ENCODE results near the gene NFKBIB. TPM values are rescaled to one million over a fixed set of nuclear protein-coding genes. Genes with fewer than 3 reads are reported as not detected.

NFKBIB gene
- polyA plus RNA-seq, 3 donors, result 17.5 to 38.2 (median 24.7) TPM

DNA sequence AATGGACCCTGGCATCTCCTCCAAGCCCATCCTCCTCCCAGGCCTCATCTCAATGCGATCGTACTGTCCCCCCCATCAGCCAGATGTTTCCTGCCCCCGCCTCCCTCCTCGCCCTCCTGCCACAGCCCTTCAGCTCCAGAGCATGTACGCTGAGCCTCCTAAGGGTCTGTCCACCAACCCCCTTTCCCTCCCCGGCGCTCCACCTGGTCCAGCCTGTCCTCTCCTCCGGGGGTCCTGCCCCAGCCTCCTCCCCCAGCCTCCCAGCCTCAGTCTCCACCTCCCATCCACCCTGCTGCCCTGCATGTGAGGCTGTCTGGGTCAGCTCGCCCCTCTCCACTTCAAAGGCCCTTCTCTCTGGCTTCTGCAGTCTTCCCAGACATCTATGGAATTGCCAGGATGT lies 4.8 kb upstream of the NFKBIB start:
- 56 to 84% (median 56%) methylated on average over 9 of the region's 9 CpGs for WGBS, 3 donors
- no peak overlapping the region for H3K27ac ChIP-seq (ENCODE audit: low read depth, low read length)

DNA sequence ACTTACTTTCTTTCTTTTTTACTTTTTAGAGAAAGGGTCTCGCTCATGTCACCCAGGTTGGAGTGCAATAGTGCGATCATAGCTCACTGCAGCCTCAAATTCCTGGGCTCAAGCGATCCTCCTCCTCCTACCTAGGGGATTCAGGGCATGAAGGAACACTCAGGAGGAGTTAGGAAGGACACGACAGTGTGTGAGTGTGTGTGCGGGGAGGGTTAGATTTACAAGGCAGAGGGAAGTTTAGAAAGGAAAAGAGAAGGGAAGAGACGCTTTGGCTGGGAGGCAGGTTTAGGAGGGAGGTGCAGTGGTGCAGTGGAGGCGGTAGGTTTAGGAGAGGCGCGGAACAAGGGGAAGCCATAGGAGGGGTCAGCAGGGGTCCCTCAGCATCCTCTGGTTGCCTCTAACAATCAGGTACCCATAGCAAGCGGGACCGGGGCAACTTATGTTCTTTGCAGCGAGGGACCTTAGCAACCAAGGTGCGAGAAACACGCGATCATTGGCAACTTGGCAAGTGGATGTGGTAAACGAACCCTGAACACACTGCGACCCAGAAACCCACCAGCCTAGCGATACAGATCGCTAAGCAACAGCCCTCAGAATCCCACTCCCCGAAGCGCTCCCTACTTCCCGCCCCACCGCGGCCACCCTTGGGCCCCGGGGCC lies 852 bp upstream of the NFKBIB start:
- 7 to 8% (median 7%) methylated on average over 23 to 25 of the region's 25 CpGs for WGBS, 3 donors
- H3K27ac ChIP-seq (ENCODE audit: low read depth, low read length), result peak overlapping the region; percentile 4

DNA sequence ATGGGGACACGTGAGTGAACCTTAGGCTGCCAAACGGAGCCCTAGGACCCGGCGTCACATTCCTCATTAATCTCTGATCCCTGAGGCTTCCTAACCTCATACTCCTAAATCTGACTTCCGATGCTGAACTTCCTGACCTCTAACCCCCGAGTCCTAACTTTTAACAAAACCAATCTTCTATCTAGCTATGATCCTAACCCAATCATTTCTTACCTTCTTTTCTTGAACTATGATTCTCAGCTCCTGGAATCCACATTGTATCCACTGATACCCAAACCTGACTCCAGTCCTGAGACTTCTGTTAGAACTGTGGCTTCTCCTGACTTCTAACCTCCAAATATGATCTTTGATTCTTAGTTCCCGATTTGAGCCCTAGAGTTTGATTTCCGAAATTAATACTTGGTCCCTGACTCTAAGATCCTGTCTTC lies 447 bp downstream of the NFKBIB start:
- WGBS, 3 donors, result 2% methylated on average over 8 of the region's 8 CpGs
- peak overlapping the region; percentile 48 for H3K27ac ChIP-seq (ENCODE audit: low read depth, low read length)

DNA sequence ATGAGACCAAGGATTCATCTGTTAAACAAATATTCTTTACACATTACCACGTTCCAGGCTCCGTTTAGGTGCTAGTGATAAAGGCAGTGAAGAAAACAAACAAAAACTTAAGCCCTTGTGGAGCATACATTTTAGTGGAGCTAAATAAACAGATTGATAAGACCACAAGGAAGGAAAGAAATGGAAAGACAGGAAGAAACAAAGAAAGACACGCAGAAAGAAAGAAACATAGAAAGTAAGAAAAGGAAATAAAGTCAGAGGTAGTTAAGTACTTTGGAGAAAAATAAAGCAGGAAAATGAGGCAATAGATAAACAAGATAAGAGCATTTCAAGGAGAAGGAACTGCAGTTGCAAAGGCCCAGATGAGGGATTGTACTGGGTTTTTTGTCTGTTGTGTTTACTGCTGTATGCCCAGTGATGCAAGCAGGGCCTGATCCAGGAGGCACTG lies 998 bp downstream of the NFKBIB start:
- H3K27ac ChIP-seq (ENCODE audit: low read depth, low read length), result no peak overlapping the region

DNA sequence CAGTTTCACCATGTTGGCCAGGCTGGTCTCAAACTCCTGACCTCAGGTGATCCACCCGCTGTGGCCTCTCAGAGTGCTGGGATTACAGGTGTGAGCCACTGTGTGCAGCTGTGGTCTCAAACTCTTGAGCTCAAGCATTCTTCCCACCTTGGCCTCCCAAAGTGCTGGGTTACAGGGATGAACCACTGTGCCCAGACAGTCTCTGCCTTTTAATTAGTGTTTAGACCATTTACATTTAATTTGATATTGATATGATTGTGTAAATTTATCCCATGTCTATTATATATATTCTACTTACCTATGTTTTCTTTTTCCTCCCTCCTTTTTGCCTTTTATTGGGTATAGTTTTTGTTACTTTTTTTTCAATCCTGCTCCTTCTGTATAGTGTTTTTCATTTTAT lies 1.9 kb downstream of the NFKBIB start:
- no peak overlapping the region for H3K27ac ChIP-seq (ENCODE audit: low read depth, low read length)
- WGBS, 3 donors, result 89 to 100% (median 98%) methylated on average over 1 of the region's 1 CpG

More for the DNA sequence above, 998 bp downstream of the NFKBIB start:
- 16 to 33% (median 31%) methylated on average over 3 of the region's 3 CpGs for WGBS, 3 donors

DNA sequence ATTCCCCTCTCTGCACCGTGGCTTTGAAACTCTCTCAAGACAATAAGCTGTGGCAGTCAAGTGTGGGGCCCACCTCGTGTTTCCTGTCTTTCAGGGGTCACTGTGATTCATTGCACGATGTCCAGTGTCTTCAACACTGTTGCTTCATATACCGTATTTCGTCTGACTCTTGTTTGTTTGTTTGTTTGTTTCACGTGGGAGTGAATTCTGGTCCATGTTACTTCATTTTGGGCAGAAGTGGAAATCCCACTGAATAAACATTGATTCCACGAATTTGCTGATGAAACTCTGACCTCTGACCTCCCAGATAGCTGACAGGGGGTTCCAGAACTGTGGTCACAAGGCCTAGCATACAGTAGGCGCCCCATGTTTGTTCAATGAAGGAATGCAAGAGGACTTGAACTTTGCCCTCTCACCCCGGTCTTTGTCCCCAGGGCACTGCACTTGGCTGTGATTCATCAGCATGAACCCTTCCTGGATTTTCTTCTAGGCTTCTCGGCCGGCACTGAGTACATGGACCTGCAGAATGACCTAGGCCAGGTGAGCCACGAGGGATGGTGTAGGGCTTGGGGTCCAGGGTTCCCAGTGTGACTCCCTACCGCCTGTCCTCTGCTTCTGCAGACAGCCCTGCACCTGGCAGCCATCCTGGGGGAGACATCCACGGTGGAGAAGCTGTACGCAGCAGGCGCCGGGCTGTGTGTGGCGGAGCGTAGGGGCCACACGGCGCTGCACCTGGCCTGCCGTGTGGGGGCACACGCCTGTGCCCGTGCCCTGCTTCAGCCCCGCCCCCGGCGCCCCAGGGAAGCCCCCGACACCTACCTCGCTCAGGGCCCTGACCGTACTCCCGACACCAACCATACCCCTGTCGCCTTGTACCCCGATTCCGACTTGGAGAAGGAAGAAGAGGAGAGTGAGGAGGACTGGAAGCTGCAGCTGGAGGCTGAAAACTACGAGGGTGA lies 5.1 kb downstream of the NFKBIB start:
- H3K27ac ChIP-seq (ENCODE audit: low read depth, low read length), result no peak overlapping the region
- WGBS, 3 donors, result 86 to 88% (median 86%) methylated on average over 35 of the region's 35 CpGs

DNA sequence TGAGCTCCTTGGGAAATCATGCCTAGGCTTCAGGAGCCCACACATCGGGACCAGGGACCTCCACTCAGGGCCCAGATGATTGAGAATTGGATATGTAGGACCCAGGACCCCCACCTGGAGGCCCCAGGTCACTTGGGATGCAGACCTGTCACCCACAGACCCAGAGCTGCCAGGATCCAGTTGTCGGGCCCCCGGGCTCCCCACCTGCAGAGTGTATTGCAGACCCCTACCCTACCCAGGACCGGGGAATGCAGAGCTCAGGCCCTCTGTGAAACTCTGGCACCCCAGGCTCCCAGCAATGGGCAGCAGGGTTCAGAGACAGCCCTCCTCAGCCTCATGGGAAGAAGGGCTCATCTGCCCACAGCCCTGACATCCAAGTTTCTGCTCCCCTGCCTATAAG lies 5.9 kb downstream of the NFKBIB start:
- H3K27ac ChIP-seq (ENCODE audit: low read depth, low read length), result no peak overlapping the region
- 96 to 98% (median 96%) methylated on average over 4 of the region's 4 CpGs for WGBS, 3 donors

DNA sequence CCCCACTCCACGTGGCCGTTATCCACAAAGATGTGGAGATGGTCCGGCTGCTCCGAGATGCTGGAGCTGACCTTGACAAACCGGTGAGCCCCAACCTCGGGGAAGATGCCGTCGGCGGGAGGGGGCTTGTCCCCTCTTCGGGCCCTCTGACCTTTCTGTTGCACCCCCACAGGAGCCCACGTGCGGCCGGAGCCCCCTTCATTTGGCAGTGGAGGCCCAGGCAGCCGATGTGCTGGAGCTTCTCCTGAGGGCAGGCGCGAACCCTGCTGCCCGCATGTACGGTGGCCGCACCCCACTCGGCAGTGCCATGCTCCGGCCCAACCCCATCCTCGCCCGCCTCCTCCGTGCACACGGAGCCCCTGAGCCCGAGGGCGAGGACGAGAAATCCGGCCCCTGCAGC lies 7.5 kb downstream of the NFKBIB start:
- WGBS, 3 donors, result 93 to 95% (median 93%) methylated on average over 29 of the region's 29 CpGs
- H3K27ac ChIP-seq (ENCODE audit: low read depth, low read length), result no peak overlapping the region

DNA sequence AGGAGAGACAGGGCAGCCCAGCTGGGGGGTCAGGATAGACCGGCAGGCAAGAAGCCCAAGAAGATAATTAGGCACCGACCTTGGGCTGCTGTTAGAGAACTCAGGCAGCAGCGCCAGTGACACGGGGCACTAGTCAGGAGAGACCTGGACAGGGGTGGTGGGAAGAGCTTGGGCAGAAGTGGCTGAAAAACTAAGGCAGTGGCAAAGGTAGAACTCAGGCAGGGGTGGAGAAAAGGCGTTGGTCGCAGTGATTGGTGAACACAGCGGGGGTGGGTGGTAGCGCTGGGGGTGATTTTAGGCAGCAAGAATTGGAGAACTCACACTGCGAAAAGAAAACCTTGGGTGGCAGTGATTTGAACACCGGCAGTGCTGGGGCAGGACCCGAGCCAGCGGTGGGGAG lies 7.9 kb downstream of the NFKBIB start:
- WGBS, 3 donors, result 93 to 96% (median 95%) methylated on average over 12 of the region's 12 CpGs
- H3K27ac ChIP-seq (ENCODE audit: low read depth, low read length), result no peak overlapping the region

DNA sequence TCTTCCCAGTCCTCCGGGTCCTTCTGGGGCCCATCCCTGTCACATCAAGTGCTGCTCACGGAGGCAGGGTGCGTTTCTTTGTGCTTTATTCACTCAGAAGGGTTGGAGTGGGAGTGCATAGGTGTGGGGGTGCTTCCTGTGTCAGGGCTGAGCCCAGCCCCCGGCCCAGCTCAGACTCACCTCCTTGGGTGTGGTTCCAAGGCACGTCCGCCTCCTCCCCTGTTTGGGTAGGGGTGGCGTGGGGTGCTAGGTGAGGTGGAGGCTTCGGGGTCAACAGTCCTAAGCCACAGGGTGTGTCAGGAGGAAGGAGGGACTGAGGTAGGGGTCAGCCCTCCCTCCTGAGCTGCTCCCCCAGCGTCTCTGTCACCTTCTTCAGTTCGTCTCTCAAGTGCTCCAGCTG lies 9.1 kb downstream of the NFKBIB start:
- no peak overlapping the region for H3K27ac ChIP-seq (ENCODE audit: low read depth, low read length)
- 73 to 86% (median 78%) methylated on average over 10 of the region's 10 CpGs for WGBS, 3 donors

DNA sequence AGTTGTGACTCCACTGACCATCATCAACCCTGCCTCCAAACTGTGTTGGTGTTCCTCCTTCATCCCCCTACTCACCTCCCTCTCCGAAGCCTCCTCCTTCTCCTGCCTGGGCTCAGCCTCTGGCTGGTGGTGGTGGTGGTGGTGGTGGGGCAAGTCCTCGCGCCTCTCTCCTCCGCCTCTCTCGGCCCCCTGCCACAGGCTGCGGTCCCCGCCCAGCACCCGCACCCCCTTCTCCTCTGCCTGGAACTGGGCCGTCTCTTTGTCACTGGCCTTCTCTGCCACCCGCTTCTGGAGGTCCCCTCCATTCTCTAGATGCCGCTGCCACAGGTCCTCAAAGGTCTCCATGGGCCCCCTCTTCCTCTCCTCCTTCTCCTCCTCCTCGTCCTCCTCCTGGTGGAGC lies 10.7 kb downstream of the NFKBIB start:
- WGBS, 3 donors, result 92 to 98% (median 96%) methylated on average over 11 to 12 of the region's 12 CpGs
- no peak overlapping the region for H3K27ac ChIP-seq (ENCODE audit: low read depth, low read length)

DNA sequence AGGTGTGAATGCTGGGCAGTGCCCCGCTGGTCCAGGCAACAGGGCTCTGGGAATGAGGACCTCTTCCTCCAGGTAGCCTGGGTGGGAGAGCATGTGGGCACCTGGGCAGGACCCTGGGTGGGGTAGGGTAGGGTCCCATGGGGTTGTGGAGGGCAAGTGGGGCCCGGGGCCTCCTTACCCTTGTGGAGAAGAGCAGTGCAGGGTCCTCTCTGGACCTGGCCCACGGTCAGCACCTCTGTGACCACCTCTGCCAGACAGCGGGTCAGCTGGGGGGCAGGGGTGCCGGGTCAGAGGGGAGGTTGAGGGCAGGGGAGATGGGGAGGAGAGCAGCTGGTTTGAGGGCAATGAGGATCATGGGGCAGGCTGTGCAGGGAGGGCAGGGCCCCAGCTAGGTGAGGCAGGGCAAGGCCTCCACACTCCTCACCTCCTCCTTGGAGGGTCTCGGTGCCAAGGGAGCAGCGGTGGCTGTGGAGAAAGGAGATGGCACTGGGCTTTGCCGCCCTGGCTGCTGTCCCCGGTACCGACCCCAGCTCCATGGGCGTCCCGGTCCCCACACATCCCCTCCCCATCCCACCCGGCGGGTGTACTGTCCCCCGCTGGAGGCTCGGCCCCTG lies 11.7 kb downstream of the NFKBIB start:
- H3K27ac ChIP-seq (ENCODE audit: low read depth, low read length), result no peak overlapping the region
- WGBS, 3 donors, result 54 to 73% (median 69%) methylated on average over 11 to 16 of the region's 16 CpGs

DNA sequence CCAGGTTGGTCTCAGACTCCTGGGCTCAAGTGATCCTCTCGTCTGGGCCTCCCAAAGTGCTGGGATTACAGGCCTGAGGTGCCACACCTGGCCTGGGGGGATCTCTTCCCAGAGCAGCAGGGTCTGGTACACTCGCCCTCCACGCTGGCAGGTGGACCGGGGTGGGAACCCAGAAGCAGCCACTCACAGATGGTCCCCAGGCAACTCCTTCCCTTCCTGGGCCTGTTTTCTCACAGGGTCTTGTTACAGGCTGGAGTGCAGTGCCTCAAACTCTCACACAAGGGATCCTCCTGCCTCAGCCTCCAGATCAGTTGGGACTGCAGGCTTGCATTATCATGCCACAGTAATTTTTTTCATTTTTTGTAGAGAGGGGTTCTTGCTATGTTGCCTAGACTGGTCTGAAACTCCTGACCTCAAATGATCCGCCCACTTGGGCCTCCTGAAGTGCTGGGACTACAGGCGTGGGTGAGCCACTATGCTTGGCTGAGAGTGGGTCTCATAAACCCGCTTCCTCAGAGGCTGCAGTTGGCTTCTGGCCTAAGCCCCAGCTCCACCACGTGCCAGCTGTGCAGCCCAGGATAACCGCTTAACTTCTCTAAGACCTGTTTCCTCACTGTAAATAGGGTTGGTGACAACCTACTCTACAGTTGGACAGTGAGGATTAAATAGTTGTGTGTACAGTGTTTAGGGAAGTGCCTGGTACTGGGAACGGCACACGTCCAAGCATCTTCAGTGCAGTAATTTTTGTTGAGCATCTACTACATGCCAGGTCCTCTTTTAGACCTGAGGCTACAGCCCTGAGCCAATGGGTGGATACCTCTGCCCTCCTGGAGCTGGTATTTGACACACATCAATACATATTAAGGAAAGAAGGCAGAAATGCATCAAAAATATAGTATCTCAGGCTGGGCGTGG lies 13.1 kb downstream of the NFKBIB start:
- 70 to 81% (median 70%) methylated on average over 12 of the region's 12 CpGs for WGBS, 3 donors
- H3K27ac ChIP-seq (ENCODE audit: low read depth, low read length), result no peak overlapping the region

DNA sequence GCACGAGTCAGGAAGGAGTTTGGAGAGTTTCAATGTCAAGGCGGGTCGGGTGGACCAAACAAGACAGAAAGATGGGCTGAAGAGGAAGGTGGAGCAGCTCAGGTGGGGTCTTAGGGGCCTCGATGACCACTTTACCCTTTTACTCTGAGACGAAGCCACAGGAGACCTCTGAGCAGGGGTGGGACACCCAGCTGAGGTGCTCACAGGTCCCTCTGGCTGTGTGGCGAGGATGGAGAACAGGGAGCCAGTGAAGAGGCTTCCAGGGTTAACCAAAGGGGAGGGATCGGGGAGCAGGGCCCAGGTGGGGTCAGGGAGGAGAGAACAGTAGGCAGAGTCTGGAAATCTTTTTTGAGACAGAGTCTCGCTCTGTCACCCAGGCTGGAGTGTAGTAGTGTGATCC lies 14.2 kb downstream of the NFKBIB start:
- 91 to 96% (median 94%) methylated on average over 8 of the region's 8 CpGs for WGBS, 3 donors
- no peak overlapping the region for H3K27ac ChIP-seq (ENCODE audit: low read depth, low read length)

DNA sequence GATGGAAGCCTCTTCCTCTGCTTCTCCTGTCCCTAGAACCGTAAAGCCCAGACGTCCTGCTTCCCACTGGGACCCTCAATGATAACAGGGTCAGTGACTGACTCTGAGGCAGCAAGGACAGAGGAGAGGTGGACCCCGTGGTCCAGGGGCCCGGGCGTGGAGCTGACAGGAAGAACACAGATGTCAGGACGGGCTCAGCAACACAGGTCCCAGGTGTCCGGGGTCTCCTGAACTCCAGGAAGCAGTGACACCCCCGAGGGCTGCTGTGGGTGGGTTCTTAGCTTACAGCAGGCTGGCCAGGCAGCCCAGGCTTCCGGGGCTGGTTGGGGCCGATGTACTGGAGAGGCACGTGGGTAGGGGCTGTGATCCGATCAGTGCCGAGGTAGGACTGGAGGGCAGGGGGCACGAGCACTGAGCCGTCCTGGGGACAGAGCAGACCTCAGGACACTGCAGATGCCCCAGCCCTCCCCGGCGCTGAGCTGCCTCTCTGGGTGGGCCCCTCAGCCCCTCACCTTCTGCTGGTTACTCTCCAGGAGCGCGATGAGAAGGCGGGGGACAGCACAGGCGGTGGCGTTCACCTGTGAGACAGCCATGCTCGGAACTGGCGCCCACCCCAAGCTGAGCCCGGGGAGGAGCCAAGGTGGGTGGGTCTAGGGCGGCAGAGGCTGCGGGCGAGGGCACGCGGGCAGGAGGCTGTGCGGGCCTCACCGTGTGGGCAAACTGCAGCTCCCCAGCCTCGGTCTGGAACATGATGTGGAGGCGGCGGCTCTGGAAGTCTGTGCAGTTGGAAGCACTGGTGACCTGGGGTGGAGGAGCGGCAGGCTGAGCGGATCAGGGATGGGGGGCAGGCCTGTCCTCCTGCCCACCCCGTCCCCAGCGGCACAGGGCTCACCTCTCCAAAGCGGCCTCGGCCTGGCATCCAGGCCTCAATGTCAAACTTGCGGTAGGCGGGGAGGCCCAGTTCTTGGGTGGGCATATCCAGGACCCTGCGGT lies 15.9 kb downstream of the NFKBIB start:
- WGBS, 3 donors, result 91 to 92% (median 92%) methylated on average over 42 to 44 of the region's 44 CpGs
- H3K27ac ChIP-seq (ENCODE audit: low read depth, low read length), result no peak overlapping the region

DNA sequence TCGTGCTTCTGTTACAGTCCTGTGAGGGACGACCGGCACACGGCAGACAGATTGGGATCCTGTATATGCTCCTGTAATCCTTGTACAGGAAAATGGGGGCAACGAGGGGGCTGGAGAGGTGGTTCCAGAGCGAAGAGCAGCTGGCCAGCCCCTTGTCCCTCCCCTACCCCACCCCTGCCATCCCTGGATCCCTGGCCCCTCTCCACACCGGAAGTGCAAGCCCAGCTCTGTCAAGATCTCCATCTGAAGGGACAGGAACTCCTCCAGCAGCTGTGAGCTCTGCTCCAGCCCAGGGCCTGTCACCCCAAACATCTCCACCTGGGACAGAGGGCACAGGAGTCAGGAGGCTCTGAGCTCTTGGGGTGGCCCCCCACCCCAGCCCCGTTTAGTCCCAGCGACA lies 17.7 kb downstream of the NFKBIB start:
- no peak overlapping the region for H3K27ac ChIP-seq (ENCODE audit: low read depth, low read length)
- 68 to 90% (median 81%) methylated on average over 8 to 9 of the region's 9 CpGs for WGBS, 3 donors

DNA sequence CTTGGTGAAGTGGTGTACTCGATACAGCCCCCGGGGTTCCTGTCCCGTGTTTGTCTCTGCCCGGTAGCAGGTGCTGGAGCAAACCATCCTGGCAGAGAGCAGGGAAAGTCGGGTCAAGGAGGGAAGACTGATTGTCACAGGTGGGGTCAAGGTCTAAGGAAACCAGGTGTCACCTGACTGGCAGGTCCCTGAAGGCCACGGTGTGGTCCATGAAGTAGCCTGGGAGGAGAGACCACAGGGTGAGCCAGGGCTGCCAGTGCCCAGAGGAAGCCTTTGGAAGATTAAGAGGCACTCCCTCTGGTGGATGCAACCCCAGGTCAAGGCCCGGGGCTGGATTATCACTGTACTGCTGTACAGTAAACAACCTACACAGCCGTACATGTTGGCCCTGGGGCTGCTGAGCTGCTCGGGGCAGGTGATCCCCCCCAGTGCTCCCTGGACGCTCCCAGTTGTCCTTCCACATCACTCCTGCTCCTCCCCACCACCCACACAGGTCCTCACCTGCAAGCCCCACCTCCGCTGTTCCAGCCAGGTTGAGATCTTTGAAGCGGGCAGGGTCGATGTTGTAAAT lies 18.2 kb downstream of the NFKBIB start:
- 64 to 80% (median 79%) methylated on average over 13 of the region's 13 CpGs for WGBS, 3 donors

More for the DNA sequence above, 18.2 kb downstream of the NFKBIB start:
- no peak overlapping the region for H3K27ac ChIP-seq (ENCODE audit: low read depth, low read length)

All from adipose tissue (tissue), 3 donors.